Midbrain (tissue), 1 donor: ENCODE results near the gene CD244.
"Not testable (repeated sequence)": the region's sequence is repeated elsewhere in the genome, so short reads cannot be mapped to it uniquely, and the experiment has no call there.

Source experiments
- DNase-seq: peaks from one replicate; lab custom pipeline; 2025; lab: John Stamatoyannopoulos, UW

The CD244 gene

GRCh38 chr1:160877221-160877620, 14.5 kb upstream of the CD244 start:
- DNase-seq, result no peak

- DNase-seq, result no peak
Measured at GRCh38 chr1:160876311-160876710, 13.6 kb upstream of the CD244 start.

DNA sequence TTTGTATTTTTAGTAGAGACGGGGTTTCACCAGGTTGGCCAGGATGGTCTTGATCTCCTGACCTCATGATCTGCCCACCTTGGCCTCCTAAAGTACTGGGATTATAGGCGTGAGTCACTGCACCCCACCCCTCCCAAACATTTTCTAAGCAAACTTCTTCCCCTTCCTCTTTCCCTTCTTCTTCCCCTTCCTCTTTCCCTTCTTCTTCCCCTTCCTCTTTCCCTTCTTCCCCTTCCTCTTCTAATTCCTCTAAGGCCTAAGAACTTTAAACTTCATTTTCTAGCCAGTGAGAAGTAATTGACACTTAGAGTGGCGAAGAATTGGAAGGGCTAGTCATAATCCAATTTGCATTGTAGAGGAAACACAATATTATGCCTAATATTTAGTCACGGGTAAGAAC, 12.9 kb upstream of the CD244 start:
- DNase-seq, result not testable (repeated sequence)

DNA sequence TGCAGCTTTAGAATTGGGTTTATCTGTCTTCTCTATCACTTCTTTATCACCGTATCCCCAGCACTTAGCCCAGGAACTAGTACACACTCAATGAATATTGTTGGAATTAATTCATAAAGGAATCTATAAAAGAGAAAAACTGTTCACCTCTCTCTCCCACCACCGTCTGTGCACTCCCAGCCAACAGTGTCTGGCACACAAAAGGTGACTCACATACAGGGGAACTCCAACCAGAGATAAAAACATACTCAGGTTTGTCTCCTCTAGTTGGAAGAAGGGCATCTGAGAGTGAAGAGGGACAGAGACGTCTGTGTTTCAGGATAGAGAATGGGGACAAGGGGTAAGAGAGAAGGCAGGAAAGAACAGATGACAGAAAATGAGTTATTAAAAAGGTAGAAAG, 12.2 kb upstream of the CD244 start:
- DNase-seq, result no peak

DNA sequence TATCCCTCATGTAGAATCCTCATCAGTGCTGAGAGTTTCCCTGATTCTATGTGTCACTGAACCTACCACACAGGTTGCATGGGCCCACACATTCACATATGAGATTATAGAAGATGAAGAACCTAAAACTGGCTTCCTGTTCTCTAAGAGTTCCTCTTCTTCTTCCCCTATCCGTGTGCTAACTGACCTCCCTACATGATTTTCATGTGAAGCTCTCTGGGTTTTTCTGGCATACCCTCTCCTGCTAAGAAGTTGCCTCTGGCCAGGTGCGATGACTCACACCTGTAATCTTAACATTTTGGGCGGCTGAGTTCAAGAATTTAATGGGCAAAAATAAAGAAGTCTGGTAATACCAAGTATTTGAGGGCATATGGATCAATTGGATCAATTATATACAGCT, 5.5 kb upstream of the CD244 start:
- DNase-seq, result no peak

GRCh38 chr1:160867651-160868050, 5.0 kb upstream of the CD244 start:
- not testable (repeated sequence) for DNase-seq

- DNase-seq, result no peak
Measured at GRCh38 chr1:160866695-160867260, 4.1 kb upstream of the CD244 start.

GRCh38 chr1:160866001-160866694, 3.5 kb upstream of the CD244 start:
- no peak for DNase-seq

- DNase-seq, result no peak
Measured at GRCh38 chr1:160865337-160865736, 2.6 kb upstream of the CD244 start.

DNA sequence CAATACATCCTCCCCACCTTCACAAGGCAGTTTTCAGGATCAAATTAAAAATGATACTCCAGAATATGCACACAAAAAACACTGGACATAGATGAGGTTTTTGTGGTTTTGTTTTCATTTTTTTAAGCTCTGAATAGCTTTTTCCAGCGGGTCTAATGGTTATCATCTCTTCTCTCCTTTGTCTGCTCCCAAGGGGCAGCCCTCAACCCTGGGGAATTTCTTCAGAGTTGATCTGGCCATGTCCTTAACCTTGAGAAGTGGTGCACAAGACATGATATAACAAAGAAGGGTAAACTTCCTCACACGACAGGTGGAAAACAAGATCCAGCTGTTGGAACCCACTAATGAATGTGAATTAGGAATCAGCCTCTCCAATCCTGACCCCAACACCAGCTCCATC, 1.5 kb upstream of the CD244 start:
- no peak for DNase-seq

DNA sequence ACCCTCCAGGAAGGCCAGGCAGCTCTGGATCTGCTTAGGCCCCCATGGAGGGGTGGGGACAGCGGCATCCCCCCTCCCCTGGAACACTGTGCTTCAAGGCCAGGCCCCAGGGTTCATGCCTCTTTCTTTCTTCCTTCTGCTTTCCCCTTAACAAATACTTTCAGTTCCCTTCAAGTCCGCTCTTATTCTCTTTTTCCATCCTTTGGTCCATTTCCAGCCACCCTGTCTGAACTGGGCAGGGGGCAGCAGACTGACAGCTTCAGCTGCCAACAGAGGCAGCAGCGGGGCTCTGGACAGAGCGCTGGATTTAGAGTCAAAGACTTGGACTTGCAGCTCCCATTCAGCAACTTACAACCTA, 1.1 kb upstream of the CD244 start:
- DNase-seq, result no peak

DNA sequence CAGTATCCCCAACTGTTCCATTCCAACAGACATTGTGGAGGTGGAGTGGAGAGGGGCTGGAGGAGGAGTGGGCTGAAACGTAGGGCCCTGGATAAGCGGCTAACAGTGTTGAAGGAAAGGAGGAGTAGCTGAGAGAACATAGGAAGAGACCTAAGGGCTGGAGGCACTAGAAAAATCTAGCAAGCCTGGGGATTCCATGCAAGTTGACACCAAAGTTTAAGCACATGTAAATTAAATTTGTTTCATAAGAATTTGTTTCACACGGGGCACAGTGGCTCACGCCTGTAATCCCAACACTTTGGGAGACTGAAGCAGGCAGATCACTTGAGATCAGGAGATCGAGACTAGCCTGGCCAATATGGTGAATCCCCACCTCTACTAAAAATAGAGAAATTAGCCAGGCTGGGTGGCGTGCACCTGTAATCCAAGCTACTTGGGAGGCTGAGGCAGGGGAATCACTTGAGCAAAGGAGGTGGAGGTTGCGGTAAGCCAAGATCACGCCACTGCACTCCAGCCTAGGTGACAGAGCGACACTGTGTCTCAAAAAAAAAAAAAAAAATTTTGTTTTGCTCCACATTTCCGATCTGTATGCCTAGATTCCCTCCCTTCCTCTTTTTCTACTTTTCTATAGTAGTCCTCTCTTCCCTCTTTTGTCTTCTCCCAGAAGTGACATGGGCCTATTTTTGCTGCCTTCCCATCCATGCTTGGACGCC, 530 bp upstream of the CD244 start:
- no peak for DNase-seq

- DNase-seq, result no peak
Measured at GRCh38 chr1:160860840-160861505, 1.7 kb downstream of the CD244 start.

DNA sequence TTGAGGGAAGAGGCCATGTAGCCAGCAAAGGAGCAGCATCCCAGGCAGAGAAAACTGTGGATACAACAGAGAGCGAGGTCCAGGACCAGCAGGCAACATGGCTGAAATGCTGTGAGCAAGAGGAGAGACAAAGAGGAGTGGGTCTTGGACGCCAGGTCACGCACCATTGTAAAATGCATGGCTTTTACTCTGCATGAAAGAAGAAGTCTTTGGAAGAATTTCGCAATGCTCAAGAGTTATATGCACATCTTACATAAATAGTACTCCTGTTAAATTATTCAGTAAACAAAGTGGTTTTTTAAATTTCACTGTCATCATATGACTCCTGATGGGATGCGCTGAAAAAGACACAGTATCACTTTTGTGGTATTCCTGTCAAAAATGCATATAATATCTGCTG, 3.5 kb downstream of the CD244 start:
- DNase-seq, result no peak

- DNase-seq, result no peak
Measured at GRCh38 chr1:160858507-160858906, 4.2 kb downstream of the CD244 start.

- no peak for DNase-seq
Measured at GRCh38 chr1:160858097-160858496, 4.6 kb downstream of the CD244 start.

DNA sequence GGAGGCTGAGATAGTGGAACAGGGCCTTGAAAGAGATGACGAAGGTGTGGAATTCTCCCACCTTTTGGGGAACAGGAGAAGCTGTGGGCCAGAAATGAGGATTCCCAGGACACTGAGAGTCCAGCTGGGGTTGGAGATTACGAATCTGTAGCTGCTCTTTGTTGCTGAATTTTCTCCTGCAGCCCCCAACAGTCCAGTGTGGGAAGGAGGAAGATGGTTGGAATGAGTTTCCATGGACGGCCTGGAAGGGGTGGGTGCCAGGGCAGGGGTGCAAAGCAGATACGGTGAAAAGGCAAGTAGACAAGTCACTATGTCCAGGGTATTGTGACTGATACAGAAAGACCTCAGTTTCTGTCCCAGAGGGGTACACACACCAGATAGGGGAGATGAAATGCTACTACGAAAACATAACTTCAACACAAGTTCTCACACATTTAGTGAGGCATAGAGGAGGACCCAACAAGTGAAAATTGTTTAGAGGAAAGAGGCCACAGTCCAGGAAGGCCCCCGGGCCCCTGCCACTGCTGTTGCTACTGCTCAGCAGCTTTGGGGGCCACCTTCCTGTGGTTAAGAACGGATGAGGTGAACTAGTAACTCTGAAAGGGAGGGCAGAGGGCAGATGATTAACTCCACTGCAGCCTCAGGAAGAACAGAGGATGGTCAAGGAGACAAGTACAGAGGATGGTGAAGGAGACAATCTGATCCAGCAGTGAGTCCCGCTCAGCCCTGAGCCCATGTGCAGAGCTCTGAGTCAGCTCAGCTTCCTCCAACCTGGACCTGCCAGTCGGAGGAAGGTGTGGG, 7.3 kb downstream of the CD244 start:
- DNase-seq, result no peak

GRCh38 chr1:160853754-160854153, 8.9 kb downstream of the CD244 start:
- DNase-seq, result no peak

GRCh38 chr1:160853014-160853413, 9.7 kb downstream of the CD244 start:
- no peak for DNase-seq

GRCh38 chr1:160850993-160851392, 11.7 kb downstream of the CD244 start:
- DNase-seq, result no peak

DNA sequence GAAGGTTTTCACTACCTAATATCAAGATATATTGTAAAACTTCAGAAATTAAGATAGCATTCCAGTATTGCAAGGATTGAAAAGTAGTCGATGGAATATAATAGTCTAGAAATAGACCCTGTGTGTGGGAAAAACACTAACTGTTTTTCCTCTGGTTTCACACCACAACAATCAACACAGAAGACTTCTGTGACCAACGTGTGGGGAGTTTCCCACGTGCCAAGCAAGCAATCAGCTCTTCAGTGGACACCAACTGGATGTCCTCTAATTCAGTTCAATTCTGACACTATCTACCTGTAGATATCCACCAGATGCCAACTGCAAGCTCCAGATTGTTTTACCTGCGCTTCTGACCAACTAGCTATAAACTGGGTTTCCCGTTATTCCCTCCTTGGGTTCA, 12.1 kb downstream of the CD244 start:
- DNase-seq, result no peak

DNA sequence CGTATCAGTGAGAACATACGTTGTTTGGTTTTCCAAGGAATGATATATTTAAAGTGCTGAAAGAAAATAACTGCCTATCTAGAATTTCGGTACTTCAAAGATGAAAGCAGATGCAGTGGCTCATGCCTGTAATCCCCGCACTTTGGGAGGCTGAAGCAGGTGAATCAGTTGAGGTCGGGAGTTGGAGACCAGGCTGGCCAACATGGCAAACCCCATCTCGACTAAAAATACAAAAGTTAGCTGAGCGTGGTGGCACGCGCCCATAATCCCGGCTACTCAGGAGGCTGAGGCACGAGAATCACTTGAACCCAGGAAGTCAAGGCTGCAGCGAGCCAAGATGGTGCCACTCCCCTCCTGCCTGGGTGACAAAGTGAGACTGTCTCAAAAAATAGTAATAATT, 16.4 kb downstream of the CD244 start:
- DNase-seq, result no peak
